ENCODE results near the gene GARIN5A. TPM values are rescaled to one million over a fixed set of nuclear protein-coding genes. Genes with fewer than 3 reads are reported as not detected.
A peak's percentile ranks its signal among the peaks of the same experiment; 100 is the strongest.

The GARIN5A gene
- total RNA-seq, 4 donors from 2014 or later: 0.53 to 2.0 (median 1.5) TPM

DNA sequence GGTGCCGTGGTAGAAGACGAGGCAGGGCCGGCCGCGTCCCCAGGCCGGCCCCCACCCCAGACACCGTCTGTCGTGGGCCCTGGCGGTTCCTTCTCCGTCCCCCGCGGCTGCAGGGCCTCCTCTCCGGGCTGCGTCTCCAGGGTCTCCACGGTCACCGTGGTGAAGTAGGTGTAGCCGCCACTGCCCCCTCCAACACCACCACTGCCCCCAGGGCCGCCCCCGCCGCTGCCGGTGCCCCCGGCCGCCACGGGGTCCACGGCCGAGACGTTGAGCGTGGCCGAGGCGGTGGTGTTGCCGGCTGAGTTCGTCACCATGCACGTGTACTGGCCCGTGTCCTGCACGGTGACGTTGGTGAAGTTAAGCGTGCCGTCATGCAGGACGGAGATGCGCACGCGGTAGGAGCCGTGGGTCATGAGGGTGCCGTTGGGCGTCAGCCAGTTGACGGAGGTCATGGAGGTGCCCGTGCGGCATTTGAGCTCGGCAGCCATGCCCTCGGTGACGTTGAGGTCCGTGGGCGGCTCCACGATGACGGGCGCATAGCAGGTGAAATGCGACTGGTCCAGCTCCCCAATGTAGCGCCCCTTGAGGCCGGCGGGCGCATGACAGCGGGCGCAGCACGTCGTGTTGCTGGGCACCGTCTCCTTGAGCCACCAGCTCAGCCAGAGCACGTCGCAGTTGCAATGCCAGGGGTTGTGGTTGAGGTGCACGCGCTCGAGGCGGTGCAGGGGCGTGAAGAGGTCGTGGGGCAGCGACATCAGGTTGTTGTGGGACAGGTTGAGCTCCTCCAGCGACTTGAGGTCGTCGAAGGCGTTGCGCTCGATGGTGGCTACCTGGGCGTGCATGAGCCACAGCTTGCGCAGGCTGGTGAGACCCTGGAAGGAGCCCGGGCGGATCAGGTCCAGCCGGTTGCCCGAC lies 41.7 kb upstream of the GARIN5A start:
- Histone ChIP-seq H3K9me3 (no peaks in the 10 kb centered on the region), H3K36me3 (no peaks in the 10 kb centered on the region), H3K27me3 (peaks cover 0 to 22% (median 0%) of the 10 kb centered on the region in 4 donors), H3K4me1 (no peaks in the 10 kb centered on the region), H3K27ac (no peak overlapping the region), H3K4me3 (no peak overlapping the region)
- TF ChIP-seq POLR2A (IDR thresholded peaks at IDR 0.05): no peak
- TF ChIP-seq, protein P1, sequence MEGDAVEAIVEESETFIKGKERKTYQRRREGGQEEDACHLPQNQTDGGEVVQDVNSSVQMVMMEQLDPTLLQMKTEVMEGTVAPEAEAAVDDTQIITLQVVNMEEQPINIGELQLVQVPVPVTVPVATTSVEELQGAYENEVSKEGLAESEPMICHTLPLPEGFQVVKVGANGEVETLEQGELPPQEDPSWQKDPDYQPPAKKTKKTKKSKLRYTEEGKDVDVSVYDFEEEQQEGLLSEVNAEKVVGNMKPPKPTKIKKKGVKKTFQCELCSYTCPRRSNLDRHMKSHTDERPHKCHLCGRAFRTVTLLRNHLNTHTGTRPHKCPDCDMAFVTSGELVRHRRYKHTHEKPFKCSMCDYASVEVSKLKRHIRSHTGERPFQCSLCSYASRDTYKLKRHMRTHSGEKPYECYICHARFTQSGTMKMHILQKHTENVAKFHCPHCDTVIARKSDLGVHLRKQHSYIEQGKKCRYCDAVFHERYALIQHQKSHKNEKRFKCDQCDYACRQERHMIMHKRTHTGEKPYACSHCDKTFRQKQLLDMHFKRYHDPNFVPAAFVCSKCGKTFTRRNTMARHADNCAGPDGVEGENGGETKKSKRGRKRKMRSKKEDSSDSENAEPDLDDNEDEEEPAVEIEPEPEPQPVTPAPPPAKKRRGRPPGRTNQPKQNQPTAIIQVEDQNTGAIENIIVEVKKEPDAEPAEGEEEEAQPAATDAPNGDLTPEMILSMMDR (IDR thresholded peaks at IDR 0.05): no peak
- WGBS, 2 donors: 88 to 98% methylated on average over 12 to 21 of the region's 87 CpGs
- intact Hi-C loops (cut with DNase I): no loop called here
- DNase-seq: no peak

DNA sequence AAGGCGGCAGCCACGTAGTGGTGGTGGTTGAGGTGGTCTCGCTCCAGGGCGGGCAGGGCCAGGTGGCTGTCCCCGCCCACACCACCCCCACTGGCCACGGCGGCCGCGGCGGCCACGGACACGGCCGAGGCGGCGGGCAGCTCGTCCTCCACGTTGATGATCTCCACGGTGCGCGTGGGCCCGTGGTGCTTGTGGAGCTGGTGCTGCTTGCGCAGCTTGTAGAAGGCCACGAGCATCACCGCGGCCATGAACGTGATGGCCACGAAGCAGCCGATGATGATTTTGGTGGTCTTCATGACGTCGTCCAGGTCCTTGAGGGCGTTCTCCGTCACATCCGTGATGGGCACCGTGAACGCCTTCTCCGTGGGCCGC lies 41.0 kb upstream of the GARIN5A start:
- H3K27me3 ChIP-seq: peaks cover 0 to 22% (median 0%) of the 10 kb centered on the region in 4 donors
- DNase-seq: no peak
- H3K9me3 ChIP-seq: no peaks in the 10 kb centered on the region
- intact Hi-C loops (cut with DNase I): no loop called here
- TF ChIP-seq, protein P1 (IDR thresholded peaks at IDR 0.05): no peak
- TF ChIP-seq POLR2A (IDR thresholded peaks at IDR 0.05): no peak
- no peak overlapping the region for H3K27ac ChIP-seq
- no peaks in the 10 kb centered on the region for H3K36me3 ChIP-seq
- no peaks in the 10 kb centered on the region for H3K4me1 ChIP-seq
- H3K4me3 ChIP-seq: no peak overlapping the region
- WGBS, 2 donors: 90 to 100% methylated on average over 2 to 6 of the region's 37 CpGs

DNA sequence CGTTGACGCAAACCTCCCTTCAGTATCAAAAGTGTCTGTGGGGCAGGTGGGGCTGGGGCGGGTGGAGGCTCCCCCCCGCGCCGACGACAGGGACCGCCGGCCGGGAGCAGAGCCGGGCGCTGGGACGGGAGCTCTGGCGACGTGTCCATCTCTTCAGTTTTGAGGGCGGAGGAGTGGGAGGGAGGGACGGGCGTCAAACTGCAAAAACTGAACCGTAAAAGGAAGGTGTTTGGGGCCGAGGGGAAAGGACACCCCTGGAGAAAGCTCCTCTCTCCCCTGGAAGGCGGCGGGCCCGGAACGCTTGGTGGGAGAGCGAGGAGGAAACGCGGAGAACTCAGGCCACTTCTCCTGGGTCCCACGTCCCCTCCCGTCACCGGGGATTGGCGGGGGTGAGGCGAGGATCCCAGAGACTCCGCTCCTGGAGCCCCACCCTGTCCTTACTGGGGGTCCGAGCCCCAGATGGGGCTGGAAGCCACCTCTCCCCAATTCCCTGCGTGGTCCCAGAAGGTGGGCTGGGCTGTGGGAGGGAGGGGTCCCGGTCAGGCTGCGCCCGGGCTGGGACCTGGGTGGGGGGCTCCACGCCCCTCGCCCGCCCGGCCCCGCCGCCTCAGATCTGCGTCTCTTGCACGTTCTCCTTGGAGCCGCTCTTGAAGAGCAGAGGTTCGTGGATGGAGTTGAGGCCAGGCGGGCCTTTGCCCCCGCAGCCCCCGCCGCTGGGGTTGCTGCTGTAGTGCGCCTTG lies 40.5 kb upstream of the GARIN5A start:
- WGBS, 2 donors: 34 to 64% methylated on average over 6 to 12 of the region's 53 CpGs
- DNase-seq: no peak
- no peak for TF ChIP-seq POLR2A (IDR thresholded peaks at IDR 0.05)
- TF ChIP-seq, protein P1 (IDR thresholded peaks at IDR 0.05): no peak

DNA sequence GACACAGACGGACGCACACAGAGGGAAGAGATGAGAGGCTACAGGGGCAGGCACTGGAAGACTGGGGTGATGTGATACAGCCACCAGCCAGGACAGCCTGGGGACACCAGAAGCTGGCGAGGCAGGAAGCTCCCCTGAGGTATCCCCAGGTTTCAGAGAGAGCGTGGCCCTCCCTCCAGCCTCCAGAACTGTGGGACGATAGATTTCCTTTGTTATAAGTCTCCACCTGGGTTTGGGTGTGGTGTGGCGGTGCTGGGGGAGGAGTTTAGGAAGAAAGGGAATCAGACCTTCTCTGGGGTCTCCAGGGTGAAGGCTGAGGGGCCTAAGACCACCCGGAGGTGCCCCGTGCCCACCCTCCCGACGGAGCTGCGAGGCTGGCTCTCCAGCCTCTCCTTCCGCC lies 39.8 kb upstream of the GARIN5A start:
- Histone ChIP-seq H3K27ac (no peak overlapping the region), H3K36me3 (no peaks in the 10 kb centered on the region), H3K4me1 (peaks cover 0 to 8% (median 0%) of the 10 kb centered on the region in 3 donors), H3K4me3 (peak overlapping the region in 1 of 4 donors; percentile 23), H3K9me3 (no peaks in the 10 kb centered on the region), H3K27me3 (peaks cover 0 to 22% (median 0%) of the 10 kb centered on the region in 4 donors)
- no peak for DNase-seq
- intact Hi-C loops (cut with DNase I): no loop called here
- TF ChIP-seq, protein P1 (IDR thresholded peaks at IDR 0.05): no peak
- TF ChIP-seq POLR2A (IDR thresholded peaks at IDR 0.05): no peak
- 49 to 59% methylated on average over 5 to 11 of the region's 12 CpGs for WGBS, 2 donors

More for the DNA sequence above, 40.5 kb upstream of the GARIN5A start:
- Histone ChIP-seq H3K4me3 (peak overlapping the region in 1 of 4 donors; percentile 23), H3K27ac (no peak overlapping the region), H3K27me3 (peaks cover 0 to 22% (median 0%) of the 10 kb centered on the region in 4 donors), H3K36me3 (no peaks in the 10 kb centered on the region), H3K9me3 (no peaks in the 10 kb centered on the region), H3K4me1 (peaks cover 0 to 1% (median 0%) of the 10 kb centered on the region in 3 donors)
- intact Hi-C loops (cut with DNase I): no loop called here

DNA sequence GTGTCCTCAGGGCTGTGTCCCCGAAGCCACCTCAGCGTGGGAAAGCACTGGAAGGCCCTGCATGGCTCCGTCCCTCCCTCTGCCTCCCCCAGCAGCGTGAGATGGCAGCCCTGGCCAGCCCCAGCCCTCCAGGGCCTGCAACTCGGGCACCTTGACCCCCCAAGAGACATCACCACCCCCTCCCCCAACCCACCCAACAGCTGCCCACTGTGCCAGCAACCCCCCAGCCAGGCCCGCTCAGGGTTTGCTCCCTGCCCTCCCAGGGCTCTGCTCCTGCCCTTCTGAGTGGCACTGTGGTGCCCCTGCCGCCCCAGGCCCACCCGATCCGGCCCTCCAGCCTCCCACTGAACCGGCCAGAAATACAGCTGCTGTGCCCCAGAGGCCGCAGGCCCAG lies 38.5 kb upstream of the GARIN5A start:
- no peak overlapping the region for H3K27ac ChIP-seq
- peaks cover 0 to 22% (median 0%) of the 10 kb centered on the region in 4 donors for H3K27me3 ChIP-seq
- WGBS, 2 donors: no CpG with 5 or more reads among the region's 11 CpGs
- no peaks in the 10 kb centered on the region for H3K9me3 ChIP-seq
- no peaks in the 10 kb centered on the region for H3K36me3 ChIP-seq
- no peak for DNase-seq
- TF ChIP-seq, protein P1 (IDR thresholded peaks at IDR 0.05): no peak
- intact Hi-C loops (cut with DNase I): no loop called here
- H3K4me3 ChIP-seq: no peak overlapping the region
- peaks cover 5 to 16% (median 6%) of the 10 kb centered on the region in 3 donors for H3K4me1 ChIP-seq
